ENCODE results near the gene MED27.

The MED27 gene

DNA sequence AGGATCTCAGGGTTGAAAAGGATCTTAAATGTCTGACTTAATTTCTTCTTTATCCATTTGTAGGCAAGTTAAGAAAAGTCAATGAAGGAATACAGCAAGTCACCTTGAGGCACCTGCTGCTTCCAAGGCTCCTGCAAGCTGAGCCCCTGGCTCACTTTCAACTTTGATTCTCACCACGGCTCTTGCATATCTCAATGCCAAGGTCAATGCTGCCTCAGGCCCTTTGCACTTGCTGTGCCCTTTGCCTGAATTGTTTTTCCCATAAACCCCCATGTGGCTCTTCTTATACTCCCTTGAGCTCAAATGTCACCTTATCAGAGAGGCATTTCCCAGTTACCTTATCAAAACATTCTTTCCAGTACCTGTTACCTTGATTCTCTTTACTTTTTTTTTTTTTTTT is 195.4 kb downstream of the MED27 start:
- DNase-seq (ENCODE audit: low read depth): no peak
- no peak for TF ChIP-seq CTCF (IDR thresholded peaks at IDR 0.05; ENCODE audit: low read depth, low read length, missing control alignments)
- H3K4me3 ChIP-seq (ENCODE audit: low read depth, low read length): no peak overlapping the region
- in situ Hi-C loops (cut with HindIII; ENCODE audit: low sequenced_read_pairs): loop anchor here (5.0 kb wide), 1 partner anchor 58 kb away; no protein-coding TSS in a partner anchor

DNA sequence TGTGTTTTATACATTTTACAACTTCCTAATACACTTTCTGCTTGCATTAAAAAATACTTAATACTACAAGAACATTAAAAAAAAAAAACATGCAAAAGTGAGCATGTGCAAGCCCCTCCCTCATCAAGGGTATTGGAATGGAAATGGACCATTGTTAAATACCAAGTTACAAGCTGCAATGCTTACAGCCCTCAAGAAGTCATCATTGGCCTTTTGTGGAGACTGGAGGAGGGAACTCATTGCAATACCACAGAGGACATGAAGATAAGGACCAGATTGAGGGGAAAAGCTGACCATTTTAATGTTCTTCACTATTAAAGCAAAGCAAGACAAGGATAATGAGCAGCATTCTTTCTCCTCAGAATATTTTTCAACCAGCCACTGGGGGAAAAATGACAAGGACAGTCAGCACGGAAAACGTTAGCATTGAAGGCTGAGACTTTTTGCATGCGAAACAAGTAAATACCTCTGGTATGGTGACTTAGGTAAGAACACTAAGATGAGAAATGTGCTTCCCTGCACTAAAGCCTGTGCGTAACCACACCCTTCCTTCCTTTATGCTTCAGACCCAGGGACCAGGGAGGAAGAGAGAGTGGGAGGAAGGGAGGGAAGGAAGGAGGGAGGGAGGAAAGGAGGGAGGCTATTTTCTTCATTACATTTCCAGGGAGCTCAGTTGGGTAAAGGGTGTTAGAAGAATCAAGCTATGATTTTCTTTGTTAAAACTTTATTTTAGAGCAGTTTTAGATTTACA is 198.7 kb downstream of the MED27 start:
- TF ChIP-seq CTCF (IDR thresholded peaks at IDR 0.05; ENCODE audit: low read depth, low read length, missing control alignments): no peak
- DNase-seq (ENCODE audit: low read depth): no peak
- in situ Hi-C loops (cut with HindIII; ENCODE audit: low sequenced_read_pairs): loop anchor here (5.0 kb wide), 1 partner anchor 61 kb away; no protein-coding TSS in a partner anchor
- no peak overlapping the region for H3K4me3 ChIP-seq (ENCODE audit: low read depth, low read length)

GRCh38 chr9:131879911-131880290 is 199.8 kb downstream of the MED27 start:
- no peak for DNase-seq (ENCODE audit: low read depth)
- in situ Hi-C loops (cut with HindIII; ENCODE audit: low sequenced_read_pairs): loop anchor here (5.0 to 10.0 kb wide), 2 partner anchors 62 to 85 kb away; no protein-coding TSS in a partner anchor
- no peak overlapping the region for H3K4me3 ChIP-seq (ENCODE audit: low read depth, low read length)
- no peak for TF ChIP-seq CTCF (IDR thresholded peaks at IDR 0.05; ENCODE audit: low read depth, low read length, missing control alignments)

DNA sequence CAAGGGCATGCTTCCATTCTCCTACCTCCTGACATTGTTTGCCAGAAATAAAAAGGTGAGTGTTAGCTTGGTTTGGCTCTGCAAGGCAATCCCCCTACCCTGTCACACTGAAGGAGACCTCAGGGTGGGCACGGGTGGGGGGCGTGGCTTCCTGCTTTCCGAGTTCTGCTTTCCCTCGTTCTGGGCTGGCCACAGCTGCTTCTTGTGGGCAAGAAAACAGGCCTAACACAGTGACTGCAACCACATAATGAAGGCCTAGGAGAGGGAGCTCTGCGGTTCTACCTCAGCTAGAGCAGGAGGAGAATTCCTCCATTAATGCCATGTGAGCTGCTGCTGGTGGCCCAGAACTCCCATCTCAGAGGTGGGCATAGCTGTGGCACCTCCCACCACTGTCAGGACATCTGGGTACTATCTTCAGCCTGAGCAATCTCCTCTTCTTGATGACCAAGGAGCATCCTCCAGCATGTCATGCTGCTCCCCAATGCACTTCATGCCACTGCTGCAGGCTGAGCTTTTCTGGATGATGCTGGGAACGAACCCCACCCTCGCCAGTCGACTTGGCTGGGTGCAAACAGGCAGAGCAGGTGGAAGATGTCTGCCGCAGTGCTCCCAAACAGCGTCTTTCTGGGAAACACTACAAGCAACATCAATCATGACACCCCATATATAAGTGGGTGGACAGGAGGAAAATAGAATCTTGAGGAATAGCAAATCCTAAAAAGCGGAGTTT is 200.3 kb downstream of the MED27 start:
- in situ Hi-C loops (cut with HindIII; ENCODE audit: low sequenced_read_pairs): loop anchor here (10.0 kb wide), 1 partner anchor 85 kb away; no protein-coding TSS in a partner anchor
- DNase-seq (ENCODE audit: low read depth): no peak
- no peak overlapping the region for H3K4me3 ChIP-seq (ENCODE audit: low read depth, low read length)

DNA sequence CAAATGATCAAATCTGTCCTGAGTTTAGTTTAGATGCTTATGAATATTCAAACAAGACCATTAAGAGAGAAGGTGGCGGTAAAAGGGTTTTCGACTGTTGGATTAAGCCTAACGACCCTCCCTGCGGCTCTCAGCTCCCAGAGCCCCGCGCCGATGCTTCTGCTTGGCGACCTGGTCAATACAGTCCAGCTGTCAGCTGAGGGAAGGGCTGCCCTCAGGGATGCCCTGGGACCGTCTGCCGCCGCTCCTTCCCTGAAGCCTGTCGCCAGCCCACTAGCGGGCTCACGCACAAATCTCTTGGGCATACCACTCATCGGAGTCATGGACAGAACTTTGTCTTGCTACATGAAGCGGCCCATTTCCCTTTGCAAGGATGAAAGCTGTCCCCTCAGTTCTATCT is 203.2 kb downstream of the MED27 start:
- DNase-seq (ENCODE audit: low read depth): no peak
- no peak for TF ChIP-seq CTCF (IDR thresholded peaks at IDR 0.05; ENCODE audit: low read depth, low read length, missing control alignments)
- in situ Hi-C loops (cut with HindIII; ENCODE audit: low sequenced_read_pairs): loop anchor here (10.0 kb wide), 1 partner anchor 88 kb away; no protein-coding TSS in a partner anchor
- no peak overlapping the region for H3K4me3 ChIP-seq (ENCODE audit: low read depth, low read length)

More for the DNA sequence above, 200.3 kb downstream of the MED27 start:
- TF ChIP-seq CTCF (IDR thresholded peaks at IDR 0.05; ENCODE audit: low read depth, low read length, missing control alignments): no peak

DNA sequence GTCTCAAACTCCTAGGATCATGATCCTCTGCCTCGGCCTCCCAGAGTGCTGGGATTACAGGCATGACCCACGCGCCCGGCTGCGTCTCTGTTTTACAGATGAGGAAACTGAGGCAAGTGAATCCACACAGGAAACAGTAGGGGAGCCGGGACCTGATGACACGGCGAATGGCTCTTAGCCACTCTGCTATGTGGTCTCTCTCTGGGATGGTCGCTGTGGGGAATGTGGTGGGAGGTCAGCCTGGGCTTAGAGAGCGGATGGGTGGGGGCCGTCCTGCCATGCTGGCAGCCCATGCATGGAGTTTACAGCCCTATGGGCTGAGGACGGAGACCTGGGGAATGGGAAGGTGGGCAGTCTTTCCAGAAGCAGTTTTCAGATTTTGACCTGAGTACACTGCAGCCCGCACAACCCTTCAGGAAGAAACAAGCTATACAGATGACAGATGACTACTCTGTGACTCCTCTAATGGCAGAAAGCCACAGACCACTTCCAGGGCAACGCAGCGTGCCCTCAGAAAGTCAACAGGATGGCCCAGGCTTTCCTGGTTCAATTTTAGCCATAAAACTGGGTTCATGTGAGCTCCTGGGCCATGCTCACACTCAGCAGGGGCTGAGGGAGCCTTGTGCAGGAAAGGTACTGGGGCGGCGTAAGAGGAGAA is 203.7 kb downstream of the MED27 start:
- no peak overlapping the region for H3K4me3 ChIP-seq (ENCODE audit: low read depth, low read length)
- no peak for DNase-seq (ENCODE audit: low read depth)
- TF ChIP-seq CTCF (IDR thresholded peaks at IDR 0.05; ENCODE audit: low read depth, low read length, missing control alignments): no peak
- in situ Hi-C loops (cut with HindIII; ENCODE audit: low sequenced_read_pairs): loop anchor here (10.0 kb wide), 1 partner anchor 89 kb away; no protein-coding TSS in a partner anchor
